Occipital lobe (tissue), 2 donors: Measurements from ENCODE around the gene CMTM5. TPM values are rescaled to one million over a fixed set of nuclear protein-coding genes. Genes with fewer than 3 reads are reported as not detected.
A peak's percentile ranks its signal among the peaks of the same experiment; 100 is the strongest.

Source experiments
- DNase-seq: peaks from one replicate; lab custom pipeline; 2025; lab: John Stamatoyannopoulos, UW
- total RNA-seq: library from RNA; depleted of rRNA; stranded (reverse); fragments of >200 nt; gene quantifications from one replicate; pipeline ENCODE4 v1.2.3, GENCODE V29; 2014

The CMTM5 gene
- total RNA-seq, 1 donor from 2014 or later: 0.62 TPM

DNA sequence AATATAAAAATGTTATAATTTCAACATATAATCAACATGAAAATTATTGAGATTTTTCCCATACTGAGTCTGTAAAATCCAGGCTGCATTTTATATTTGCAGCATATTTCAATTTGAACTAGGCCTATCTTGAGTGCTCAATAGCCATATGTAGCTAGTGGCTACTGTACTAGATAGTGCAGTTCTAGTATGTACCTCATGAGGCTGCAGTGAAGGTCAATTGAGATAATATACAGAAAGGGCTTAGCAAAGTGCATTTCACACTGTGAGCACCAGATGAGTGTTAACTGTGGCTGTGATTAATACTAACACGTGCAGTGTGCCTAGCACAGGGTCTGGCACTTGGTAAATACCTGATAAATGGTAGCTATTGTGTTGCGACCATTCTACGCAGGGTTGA, 18.8 kb upstream of the CMTM5 start:
- DNase-seq: no peak

DNA sequence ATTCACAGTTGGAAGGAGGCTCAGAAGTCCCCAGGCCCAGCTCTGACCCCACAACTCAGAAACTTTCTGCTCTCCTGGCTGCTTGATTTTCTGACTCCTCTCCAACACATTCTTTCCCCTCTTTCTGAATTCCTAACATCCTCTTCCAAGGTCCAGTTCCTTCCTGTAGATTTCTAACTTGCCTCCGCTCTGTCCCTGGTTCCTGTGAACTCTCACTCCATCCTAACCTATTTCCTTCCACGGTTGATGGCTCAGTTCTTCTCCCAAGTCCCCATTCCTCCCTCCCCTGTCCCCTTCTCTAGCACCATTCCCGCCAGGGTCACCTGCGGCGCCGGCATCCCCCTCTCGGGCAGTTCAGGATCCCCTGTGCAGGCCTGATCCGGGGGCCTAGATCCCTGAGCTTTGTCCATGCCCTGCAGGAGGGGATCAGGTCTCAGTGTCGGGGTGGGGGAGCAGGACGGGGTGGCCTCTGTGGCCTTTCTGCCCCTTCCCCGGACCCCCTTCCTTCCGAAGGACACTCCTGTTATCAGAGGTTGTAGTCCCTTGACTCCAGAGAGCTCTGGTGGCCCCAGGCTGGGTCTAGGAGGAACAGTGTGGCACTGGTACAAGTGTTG, 18.2 kb upstream of the CMTM5 start:
- DNase-seq: no peak

DNA sequence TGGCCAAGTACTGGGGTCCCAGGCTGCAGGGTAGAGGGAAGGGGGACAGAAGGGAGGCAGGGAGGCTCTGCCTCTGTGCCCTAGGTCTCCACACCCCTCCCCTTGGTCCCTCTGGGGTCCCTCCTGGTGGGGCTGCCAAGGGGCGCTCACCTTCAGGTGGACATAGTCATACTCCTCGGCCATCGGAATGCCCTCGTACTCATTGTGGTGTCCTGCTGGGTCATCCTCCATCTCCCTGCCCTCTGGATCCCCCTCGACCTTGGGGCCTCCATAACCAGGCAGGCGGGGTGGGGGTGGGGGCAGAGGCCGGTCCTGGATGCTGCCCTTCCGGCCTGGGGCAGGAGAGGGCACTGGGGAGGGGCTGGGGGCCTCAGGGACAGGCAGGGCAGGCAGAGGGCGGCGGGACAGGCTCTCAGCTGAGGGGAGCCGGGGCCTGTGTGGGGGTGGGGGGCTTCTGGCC, 17.6 kb upstream of the CMTM5 start:
- DNase-seq: no peak

DNA sequence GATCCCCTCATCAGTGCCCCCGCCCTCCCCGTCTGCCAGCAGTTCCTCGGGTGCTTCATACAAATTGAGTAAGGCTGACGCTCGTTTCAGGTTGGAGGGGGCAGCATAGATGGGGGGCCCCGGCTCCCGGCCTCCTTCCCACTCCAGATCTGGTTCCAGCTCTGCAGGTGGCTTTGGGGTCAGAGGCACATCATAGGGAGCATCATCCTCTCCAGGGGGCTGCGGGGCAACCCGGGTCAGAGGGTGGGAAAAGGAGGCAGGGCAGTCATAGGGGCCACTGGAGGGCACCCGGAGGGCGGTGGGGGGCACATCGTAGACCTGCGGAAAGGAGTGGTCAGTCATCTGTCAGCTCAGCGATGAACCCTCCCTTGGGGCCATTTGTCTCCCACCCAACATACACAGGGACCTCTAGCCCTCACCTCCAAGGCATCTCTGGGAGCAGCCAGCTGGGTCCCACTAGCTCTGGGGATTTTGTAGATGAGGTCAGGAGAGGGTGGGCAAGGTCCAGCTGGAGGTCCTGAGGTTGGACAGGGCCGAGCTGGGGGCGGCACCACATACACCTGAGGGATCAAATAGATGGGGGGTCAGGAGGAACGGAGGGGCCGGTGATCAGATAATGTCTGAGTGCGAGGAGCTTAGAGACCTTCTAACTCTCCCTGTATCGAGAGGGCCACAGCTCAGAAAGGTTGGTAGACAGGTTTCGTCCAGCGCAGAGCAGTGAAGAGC, 17.0 kb upstream of the CMTM5 start:
- DNase-seq: no peak

DNA sequence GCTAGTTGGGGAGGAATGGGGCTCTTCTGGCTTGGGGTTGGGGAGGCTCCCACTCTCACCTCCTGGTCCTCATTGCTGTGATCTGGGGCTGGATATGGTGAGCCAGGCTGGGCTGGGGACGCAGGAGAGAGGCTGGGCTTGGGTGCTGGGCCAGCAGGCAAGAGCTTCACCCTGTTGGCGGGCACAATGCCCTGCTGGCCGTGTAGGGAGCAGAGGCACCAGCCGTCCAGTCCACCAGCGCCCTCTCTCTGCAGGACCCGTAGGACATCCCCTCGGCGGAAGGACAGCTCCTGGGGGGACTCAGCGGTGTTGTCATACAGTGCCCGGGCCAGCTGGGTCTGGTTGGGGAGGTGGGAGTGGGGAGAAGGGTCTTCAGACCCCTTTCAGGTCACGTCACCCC, 16.4 kb upstream of the CMTM5 start:
- peak; percentile 19 for DNase-seq

DNA sequence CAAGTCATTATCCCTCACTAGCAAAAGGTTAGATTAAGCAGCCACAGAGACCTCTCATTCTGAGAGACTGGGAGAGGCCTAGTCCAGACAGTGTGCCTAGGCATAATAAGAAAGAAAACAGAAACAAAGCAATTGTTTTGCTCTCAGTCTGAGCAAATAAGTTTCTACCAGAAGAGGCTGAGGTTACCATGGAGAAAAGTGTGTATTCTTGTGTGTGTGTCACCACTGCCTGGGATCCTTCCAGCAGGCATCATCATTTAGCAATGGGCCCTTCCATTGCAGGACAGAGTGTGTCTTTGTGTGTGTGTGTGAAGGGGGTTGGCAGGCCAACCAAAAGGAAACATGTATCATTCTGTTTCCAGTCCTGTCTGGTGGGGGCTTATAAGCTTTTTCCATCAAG, 15.5 kb upstream of the CMTM5 start:
- DNase-seq: no peak

DNA sequence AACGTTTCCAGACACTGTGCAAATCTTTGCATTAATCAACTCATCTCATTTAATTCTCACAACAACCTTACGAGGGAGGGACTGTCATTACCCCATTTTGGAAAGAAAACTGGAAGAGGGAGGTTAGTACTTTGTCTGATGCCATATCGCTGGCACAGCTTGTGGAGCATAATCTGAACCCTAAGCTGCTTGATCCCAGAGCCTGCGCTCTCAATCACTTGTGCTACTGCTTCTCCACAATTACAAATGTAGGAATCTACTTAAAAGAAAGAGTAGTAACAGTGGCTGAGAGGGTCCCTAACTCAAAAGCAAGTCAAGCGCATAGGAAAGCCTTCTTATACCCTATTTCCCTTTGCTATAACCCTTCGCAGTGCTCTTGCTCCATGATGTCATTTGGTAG, 15.1 kb upstream of the CMTM5 start:
- DNase-seq: no peak

DNA sequence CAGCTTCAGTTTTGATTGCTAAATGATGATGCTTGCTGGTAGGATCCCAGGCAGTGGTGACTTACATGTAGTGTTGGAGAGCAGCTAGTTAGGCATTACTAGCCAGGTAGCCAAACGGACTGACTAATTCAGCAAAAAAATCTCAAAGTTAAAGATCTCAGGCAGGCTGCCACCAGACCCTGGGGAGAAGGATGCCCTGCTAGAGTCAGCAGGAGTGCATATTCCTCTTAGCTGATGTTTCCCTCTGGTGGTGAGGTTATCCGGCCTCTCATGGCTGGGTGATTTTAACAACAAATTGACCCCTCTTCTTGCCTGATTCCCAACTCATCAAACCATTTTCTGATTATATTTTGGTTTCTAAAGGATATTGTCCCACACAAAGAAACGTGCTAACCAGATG, 14.6 kb upstream of the CMTM5 start:
- DNase-seq: no peak

DNA sequence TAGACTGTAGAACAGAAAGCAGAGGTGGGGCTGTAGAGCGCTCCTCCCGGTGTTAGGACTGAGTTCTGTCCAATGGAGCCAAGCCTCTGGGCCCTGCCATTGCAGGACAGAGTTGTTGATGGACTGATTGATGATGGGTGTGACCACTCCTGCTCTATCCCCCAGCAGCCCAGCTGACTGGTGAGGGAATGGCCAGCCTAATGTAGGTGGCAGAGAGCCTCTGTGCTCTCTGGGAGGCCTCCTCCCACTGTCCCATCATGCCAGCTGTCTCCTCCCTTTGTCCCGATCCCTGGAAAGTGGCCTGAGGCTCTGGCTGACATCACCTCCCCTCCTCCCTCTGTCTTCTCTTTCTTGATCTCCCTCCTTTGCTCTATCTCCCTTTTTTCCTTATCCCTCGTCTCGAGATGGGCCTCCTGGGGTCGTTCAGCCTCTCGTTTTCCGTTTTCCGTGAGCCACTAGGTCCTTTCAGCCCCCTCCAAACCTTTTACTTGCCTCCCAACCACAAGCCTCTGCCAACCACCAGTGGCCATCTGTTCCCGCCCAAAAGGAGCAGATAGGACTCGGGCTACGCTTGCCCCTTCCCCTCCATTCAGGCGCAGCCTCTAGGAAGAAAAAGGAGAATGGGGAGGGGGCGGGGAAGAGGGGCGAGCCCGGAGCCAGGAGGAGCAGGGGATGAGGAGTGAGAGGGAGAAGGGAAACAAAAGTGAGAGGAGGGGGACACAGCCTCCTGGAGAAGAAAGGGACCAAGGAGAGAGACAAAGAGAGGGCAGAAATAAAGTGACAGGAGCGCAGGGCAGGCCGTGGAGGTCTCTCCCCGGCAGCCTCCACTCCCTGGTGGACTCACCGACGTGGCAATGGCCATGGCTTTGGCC, 12.4 kb upstream of the CMTM5 start:
- peak; percentile 63 for DNase-seq

DNA sequence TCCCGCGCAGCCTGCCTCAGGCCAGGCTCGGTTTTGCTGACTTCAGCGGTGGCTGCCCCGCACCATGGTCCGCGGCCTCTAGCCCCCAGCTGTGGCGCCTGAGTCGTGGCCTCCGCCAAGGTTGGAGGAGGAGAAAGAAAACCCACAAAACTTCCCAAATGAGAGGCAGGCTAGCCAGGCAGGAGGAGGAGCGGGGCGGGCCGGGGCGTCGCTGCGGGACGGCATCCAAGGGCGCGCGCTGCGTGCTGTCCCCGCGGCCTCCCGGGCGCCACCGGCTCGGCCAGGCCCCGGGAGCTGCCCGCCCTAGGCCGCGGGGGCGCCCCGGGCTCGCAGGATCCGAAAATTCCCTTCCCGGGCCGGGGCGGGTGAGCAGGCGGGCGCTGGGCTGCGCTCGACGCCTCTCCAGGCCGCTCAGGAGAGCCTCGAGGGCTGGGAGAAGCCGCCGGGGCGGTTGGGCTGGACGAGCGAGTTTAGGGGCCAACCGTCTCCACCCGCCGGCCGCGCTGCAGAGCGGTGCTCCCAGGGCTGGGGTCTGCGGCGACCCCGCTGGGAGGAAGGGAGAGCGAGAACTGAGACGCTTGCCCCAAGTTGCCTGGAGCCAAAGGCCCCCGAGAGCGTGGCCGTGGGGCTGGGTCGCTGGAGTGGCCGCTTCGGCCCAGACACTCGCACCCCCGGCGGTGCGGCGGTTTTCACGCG, 11.7 kb upstream of the CMTM5 start, which contains the start of gene EFS:
Gene EFS (minus strand): TSS at position 137 of the 696 bp plus-strand sequence. CDS start 147 bp downstream, outside the sequence.
- DNase-seq: no peak

DNA sequence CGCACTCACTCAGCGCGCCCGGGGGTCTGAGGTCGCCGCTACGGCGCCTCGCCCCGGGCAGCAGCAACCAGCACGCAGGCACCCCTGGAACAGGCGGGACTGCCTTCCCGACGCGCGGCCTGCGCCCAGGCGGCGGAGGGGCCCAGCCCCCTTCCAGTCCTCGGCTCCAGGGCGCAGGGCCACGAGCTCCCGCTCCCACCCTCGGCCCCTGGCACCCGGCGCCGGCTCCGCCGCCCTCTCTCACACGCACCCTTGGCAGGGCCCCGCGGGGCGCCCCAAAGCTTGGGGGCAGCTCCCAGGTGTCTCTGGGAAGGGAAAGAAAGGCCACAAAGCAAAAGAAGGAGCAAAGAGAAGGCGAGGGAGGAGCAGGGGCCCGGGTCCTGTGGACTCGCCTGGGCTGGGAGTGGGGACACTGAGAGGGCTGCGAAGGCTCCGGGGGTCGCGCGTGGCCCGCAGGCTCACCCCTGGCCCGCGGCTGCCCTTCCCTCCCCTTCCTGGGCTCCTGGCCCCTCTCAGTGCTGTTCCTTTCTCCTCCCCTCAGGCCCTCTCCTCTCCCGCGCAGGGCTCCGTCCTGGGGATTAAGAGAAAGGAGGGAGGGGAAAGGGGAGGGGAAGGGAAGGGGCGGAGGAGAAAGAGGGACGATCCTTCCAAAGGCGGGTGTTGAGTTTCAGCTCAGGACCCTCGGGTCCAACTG, 11.0 kb upstream of the CMTM5 start:
- DNase-seq: peak; percentile 36

DNA sequence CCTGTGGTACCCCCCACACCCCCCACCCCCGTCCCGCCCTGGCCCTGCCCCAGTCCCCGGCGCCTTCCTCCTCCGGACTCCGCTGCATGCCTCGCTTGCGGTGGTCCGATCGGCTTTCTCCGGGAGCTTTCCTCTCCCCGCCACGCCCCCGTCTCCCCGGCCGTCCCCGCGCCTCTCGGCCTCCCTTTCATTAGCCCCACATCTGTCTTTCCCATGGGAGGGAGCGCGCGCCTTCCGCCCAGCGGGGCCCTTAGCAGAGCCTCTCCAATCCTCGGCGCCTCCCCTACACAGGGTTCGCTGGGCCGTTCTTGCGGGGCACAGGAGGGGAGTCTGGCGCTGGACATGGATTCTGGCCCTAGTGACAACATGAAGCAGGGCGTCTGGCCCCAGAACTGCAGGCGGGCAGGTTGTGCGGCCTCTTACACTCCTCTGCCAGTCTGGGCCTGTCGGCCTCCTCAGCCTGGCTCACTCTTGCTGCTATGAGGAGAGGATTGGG, 10.4 kb upstream of the CMTM5 start:
- peak; percentile 46 for DNase-seq

DNA sequence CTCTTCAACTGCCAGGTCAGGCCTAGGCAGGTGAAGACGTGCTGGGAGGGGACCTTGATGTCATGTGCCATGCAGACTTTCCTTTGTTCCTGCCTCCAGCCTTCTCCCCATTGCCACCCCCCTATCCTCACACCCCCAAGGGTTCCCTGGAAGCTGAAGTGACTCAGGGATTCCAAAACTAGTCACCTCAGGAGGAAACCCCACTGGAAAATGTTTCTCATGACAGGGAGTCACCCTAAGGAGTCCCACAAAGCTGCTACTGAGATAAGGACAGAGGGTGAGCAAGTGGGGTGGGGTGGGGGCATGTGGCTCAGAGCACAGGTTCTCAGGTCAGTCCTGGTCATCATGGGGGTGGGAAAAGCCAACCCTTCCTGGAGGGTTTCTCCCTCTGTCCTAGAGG, 6.6 kb upstream of the CMTM5 start:
- DNase-seq: no peak

DNA sequence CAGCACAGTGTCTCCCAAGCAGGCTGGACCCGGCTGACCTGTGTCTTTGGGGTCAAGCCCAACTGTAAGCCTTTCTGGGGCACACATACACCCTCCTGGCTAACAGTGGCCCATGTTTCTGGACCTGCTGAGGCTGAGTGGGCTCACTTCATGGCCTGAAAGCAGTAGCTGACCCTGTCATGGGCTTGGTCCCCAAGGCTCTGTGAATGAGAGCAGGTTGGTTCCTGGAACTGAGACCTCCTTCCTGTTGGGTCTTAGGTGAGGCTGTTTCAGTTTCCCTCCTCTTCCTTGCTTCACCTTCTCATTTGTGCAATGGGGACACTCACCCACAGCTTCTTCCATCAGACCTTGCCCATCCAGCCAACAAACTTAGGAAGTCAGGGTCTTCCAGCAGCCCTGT, 5.0 kb upstream of the CMTM5 start:
- no peak for DNase-seq

DNA sequence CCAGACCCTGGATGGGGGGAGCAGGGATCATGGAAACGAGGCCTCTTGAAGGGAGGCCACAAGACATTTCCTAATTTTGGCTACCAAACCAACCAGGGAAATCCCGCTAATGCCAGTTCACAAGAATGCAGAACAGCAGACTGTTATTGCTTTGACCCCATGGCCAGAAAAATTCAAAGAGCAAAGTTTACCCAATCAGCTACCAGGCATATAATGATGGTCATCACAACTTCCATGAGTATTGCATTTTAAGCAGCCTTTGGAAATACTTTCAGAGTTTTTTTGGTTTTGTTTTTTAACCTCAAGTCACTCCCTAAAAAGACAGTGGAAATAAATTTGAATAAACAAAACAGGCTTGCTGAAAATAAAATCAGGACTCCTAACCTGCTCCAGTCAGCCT, 4.3 kb upstream of the CMTM5 start, which contains the start of gene IL25:
Gene IL25 (plus strand): TSS at position 301 of the 400 bp plus-strand sequence.
- DNase-seq: no peak

DNA sequence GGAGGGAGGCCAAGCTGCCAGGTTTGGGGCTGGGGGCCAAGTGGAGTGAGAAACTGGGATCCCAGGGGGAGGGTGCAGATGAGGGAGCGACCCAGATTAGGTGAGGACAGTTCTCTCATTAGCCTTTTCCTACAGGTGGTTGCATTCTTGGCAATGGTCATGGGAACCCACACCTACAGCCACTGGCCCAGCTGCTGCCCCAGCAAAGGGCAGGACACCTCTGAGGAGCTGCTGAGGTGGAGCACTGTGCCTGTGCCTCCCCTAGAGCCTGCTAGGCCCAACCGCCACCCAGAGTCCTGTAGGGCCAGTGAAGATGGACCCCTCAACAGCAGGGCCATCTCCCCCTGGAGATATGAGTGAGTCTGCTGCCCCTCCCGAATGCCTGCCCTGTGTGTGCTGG, 3.8 kb upstream of the CMTM5 start:
- DNase-seq: no peak

DNA sequence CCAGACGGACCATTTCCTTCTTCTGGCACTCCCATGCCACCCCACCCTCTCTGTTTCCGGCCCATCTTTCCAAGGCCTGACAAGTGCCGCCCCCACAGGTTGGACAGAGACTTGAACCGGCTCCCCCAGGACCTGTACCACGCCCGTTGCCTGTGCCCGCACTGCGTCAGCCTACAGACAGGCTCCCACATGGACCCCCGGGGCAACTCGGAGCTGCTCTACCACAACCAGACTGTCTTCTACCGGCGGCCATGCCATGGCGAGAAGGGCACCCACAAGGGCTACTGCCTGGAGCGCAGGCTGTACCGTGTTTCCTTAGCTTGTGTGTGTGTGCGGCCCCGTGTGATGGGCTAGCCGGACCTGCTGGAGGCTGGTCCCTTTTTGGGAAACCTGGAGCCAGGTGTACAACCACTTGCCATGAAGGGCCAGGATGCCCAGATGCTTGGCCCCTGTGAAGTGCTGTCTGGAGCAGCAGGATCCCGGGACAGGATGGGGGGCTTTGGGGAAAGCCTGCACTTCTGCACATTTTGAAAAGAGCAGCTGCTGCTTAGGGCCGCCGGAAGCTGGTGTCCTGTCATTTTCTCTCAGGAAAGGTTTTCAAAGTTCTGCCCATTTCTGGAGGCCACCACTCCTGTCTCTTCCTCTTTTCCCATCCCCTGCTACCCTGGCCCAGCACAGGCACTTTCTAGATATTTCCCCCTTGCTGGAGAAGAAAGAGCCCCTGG, 1.2 kb upstream of the CMTM5 start:
- no peak for DNase-seq

DNA sequence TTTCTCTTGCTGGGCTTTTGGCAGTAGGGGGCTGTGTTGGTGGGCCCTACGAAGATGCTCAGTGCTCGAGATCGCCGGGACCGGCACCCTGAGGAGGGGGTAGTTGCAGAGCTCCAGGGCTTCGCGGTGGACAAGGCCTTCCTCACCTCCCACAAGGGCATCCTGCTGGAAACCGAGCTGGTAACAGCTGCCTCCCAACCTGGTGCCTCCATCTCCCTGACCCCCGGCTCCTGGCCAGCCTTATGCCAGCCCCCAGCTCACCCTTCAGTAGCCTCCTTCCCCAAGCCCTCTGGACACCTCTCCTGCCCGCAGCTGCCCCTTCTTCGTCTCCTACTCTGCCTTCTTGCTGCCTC, 328 bp downstream of the CMTM5 start:
- no peak for DNase-seq

DNA sequence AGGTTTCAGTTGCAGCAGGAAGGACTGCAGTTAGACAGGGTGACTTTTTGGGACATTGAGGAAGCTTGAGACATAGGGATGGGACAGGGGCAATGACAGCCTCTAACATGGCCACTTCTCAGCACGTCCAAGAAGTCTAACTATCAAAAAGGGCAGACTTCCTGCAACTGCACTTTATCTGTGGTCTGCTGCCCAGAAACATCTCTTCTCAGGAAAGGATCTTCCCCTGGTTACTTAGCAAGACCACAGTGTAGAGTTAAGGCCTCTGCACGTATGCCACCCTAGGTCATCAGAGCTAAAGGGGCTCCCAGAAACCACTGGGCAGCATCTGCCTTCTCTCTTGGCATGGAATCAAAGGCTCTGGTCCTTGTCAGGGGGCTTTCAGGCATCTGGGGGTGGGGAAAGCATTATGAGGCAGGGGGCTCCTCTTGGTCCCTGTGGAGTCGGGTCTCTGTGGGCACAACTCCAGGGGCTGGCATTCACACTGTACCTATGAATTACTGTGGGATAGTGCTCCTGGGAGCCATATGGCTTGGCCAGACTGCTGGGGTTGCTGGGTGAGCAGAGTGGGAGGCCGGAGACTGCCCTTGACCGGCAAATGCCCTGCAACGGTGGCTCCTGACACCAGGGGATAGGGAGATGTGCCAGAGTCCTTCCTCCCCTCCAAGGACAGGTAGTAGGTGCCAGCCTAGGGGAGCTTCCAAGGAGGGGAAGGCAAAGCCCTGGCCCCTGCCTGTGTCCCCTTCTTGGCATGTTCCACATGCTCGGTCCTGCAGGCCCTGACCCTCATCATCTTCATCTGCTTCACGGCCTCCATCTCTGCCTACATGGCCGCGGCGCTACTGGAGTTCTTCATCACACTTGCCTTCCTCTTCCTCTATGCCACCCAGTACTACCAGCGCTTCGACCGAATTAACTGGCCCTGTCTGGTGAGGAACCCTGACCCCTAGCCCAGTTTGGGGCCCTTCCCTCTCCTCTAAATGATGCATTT, 1.0 kb downstream of the CMTM5 start:
- DNase-seq: no peak
